Esophagus squamous epithelium (tissue), 4 donors: ENCODE data around the gene RAB11FIP5.

Experiments used
- POLR2A ChIP-seq, 4 donors: fragments of 450-650 bp; IDR thresholded peaks; one replicate each; pipeline ENCODE4 v1.6.1; 2017; ENCODE audit warnings: antibody characterized with exemption in 4 of 4, mild to moderate bottlenecking in 4 of 4, moderate library complexity in 3 of 4
- TF ChIP-seq, protein P1 (sequence below), 6 experiments: fragments of 450-650 bp in 4 of 6; fragments of 200-600 bp in 2 of 6; sonication (generic) in 2 of 6; IDR thresholded peaks; one replicate each; pipeline ENCODE4 v1.5.1; 2016 to 2019; ENCODE audit warnings: antibody characterized with exemption in 6 of 6, mild to moderate bottlenecking in 4 of 6, moderate library complexity in 4 of 6

- TF ChIP-seq, protein P1, sequence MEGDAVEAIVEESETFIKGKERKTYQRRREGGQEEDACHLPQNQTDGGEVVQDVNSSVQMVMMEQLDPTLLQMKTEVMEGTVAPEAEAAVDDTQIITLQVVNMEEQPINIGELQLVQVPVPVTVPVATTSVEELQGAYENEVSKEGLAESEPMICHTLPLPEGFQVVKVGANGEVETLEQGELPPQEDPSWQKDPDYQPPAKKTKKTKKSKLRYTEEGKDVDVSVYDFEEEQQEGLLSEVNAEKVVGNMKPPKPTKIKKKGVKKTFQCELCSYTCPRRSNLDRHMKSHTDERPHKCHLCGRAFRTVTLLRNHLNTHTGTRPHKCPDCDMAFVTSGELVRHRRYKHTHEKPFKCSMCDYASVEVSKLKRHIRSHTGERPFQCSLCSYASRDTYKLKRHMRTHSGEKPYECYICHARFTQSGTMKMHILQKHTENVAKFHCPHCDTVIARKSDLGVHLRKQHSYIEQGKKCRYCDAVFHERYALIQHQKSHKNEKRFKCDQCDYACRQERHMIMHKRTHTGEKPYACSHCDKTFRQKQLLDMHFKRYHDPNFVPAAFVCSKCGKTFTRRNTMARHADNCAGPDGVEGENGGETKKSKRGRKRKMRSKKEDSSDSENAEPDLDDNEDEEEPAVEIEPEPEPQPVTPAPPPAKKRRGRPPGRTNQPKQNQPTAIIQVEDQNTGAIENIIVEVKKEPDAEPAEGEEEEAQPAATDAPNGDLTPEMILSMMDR (IDR thresholded peaks at IDR 0.05), result no peak
- no peak for TF ChIP-seq POLR2A (IDR thresholded peaks at IDR 0.05)
These were observed 33.1 kb downstream of the RAB11FIP5 start for GRCh38 chr2:73079636-73080035.
